ENCODE measurements around the gene SPRYD7.
"Not testable (repeated sequence)": the region's sequence is repeated elsewhere in the genome, so short reads cannot be mapped to it uniquely, and the experiment has no call there.

Gene SPRYD7

DNA sequence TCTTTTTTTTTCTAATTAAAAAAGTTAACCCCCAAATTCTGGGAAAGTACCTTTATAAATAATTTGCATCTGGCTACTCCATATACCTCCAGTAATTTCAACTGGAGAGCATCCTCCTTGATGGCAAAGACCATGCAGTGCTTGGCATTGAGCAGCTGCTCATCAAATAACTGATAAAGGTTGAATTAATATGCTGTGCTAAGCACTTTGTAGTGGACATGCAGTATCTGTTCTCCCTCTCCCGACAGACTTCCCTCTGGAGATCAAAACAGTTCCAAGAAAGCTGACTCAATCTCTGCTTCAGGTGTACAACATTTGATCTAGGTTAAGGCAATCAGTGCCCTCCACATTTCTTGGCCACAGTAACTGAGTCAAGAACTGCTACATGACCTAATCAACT lies 3.3 kb downstream of the SPRYD7 start:
- DNase-seq (ENCODE audit: low read depth), result no peak

- no peak for DNase-seq (ENCODE audit: low read depth)
Observed at GRCh38 chr13:49932066-49932465, 4.1 kb downstream of the SPRYD7 start.

GRCh38 chr13:49927755-49928154 lies 8.4 kb downstream of the SPRYD7 start:
- peak; percentile 71 for DNase-seq (ENCODE audit: low read depth)

- DNase-seq (ENCODE audit: low read depth), result no peak
Observed at GRCh38 chr13:49925881-49926418, 10.2 kb downstream of the SPRYD7 start.

GRCh38 chr13:49922301-49922700 lies 13.8 kb downstream of the SPRYD7 start:
- DNase-seq (ENCODE audit: low read depth), result no peak

DNA sequence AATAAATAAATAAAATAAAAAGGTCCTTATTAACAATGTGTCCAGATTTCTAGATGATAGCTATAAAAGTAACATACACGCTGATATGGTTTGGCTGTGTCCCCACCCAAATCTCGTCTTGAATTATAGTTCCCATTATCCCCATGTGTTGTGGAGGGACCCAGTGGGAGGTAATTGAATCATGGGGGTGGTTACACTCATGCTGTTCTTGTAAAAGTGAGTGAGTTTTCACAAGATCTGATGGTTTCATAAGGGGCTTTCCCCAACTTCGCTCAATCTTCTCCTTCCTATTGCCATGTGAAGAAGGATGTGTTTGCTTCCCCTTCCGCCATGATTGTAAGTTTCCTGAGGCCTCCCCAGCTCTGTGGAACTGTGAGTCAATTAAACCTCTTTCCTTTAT lies 15.2 kb downstream of the SPRYD7 start:
- DNase-seq (ENCODE audit: low read depth), result not testable (repeated sequence)

- DNase-seq (ENCODE audit: low read depth), result not testable (repeated sequence)
Observed at GRCh38 chr13:49918106-49918505, 18.0 kb downstream of the SPRYD7 start.

GRCh38 chr13:49914947-49915346 lies 21.2 kb downstream of the SPRYD7 start:
- DNase-seq (ENCODE audit: low read depth), result no peak

- DNase-seq (ENCODE audit: low read depth), result no peak
Observed at GRCh38 chr13:49908637-49909036, 27.5 kb downstream of the SPRYD7 start.

GRCh38 chr13:49904729-49905456 lies 31.2 kb downstream of the SPRYD7 start:
- DNase-seq (ENCODE audit: low read depth), result no peak

GRCh38 chr13:49898792-49899191 lies 37.3 kb downstream of the SPRYD7 start:
- DNase-seq (ENCODE audit: low read depth), result no peak

DNA sequence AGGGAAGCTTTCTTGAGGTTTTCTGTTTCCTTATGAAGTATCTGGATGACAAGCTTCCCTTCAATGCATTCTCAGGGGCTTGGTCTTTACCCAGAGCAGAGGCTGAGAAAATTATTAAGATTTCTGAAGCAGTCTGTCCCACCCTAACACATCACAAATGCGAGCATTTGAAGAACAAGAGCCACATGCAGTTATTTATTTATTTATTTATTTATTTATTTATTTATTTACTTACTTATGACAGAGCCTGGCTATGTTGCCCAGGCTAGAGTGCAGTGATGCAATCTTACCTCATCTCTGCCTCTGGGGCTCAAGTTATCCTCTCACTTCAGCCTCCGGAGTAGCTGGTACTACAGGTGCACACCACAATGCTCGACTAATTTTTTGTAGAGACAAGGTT lies 38.4 kb downstream of the SPRYD7 start:
- no peak for DNase-seq (ENCODE audit: low read depth)

DNA sequence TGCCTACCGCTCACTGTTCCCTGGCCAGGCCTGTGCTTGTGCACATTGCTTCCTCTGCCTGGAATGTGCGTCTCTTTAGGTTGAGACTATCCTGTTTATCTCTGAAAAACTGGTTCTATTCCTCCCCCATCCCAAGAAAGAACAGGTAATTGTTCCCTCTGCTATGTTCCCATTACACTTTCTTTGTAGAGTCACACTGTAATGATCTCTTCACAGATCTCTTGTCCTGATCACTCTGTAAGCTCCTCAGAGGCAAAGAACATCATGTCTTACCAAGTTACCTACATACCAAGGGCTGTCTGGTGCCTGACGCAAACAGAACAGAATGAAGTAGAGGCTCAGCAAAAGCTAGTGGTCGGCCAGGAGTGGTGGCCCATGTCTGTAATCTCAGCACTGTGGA lies 40.3 kb downstream of the SPRYD7 start:
- DNase-seq (ENCODE audit: low read depth), result no peak

GRCh38 chr13:49893591-49893990 lies 42.5 kb downstream of the SPRYD7 start:
- DNase-seq (ENCODE audit: low read depth), result no peak

DNA sequence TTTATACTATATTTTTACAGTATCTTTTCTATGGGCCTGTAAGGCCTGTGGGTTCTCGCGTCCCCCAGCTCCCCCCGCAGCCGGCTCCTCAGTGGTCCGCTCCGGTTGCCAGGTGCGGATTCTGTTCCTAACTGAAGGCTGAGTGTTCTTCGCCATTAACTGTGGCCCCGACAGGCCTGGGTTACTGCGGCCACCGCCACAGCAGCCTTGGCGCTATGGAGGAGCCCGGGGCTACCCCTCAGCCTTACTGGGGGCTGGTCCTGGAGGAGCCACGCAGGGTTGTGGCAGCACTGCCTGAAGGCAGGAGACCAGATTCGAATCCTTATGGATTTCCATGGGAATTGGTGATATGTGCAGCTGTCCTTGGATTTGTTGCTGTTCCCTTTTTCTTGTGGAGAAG lies 45.8 kb downstream of the SPRYD7 start:
- DNase-seq (ENCODE audit: low read depth), result no peak

DNA sequence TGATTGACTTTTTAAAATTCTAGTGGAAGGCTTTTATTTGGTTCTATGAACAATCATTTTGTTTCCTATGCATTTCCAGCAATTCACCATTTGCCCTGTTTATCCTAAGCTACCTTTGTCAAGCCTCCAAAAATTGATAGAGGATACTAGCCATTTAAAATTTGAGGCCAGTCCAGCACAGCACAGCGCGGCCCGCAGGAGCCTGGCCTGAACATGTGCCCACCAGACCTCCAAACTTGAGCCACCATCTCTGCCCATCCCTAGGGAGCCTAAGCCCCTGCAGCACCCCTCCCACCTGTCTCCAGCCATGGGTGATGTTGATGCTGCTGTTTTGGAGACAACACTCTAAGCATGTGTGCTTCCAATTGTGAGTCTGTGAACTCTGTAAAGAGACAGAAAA lies 57.5 kb downstream of the SPRYD7 start:
- DNase-seq (ENCODE audit: low read depth), result no peak

DNA sequence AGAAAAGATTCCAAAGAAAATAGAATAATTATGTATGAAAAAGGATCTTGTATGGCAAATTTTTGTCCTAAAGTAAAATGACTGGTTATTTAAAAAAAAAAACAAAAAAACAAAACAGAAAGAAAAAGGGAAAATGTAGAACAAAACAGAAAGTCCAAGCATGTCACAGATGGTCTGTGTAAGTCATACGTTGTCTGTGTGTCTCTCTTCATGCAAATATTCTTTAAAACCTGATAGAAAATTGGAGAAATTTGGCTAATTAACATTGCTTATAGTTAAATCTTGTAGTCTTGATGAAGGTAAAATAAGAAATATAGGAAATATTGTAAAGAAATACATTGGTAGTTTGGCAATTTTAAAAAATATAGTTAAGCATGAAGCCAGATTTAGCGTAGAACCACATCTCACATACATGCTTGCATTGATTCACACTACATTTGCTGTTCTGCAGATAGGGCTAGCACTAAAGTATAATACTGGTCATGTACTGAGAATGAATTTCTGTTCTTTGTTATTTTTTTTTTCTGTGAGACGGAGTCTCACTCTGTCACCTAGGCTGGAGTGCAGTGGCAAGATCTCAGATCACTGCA lies 58.4 kb downstream of the SPRYD7 start:
- DNase-seq (ENCODE audit: low read depth), result no peak

- DNase-seq (ENCODE audit: low read depth), result no peak
Observed at GRCh38 chr13:49874430-49874829, 61.7 kb downstream of the SPRYD7 start.

GRCh38 chr13:49869519-49869918 lies 66.6 kb downstream of the SPRYD7 start:
- DNase-seq (ENCODE audit: low read depth), result peak; percentile 10

GRCh38 chr13:49867834-49868233 lies 68.3 kb downstream of the SPRYD7 start:
- no peak for DNase-seq (ENCODE audit: low read depth)

- no peak for DNase-seq (ENCODE audit: low read depth)
Observed at GRCh38 chr13:49865218-49865617, 70.9 kb downstream of the SPRYD7 start.

DNA sequence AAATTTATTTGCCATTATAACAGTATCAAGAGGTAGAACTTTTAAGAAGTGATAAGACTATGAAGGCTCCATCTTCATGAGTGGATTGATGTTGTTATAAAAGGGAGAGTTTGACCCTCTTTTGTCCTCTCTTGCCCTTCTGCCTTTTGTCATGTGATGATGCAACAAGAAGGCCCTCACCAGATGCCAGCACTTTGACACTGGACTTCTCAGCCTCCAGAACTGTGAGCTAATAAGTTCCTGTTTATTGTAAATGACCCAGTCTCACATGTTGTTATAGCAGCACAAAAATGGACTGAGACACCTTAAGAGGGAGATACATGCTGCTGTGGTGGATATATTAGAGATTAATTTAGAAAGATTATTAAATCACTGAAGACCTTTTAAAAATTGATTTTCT lies 71.6 kb downstream of the SPRYD7 start:
- no peak for DNase-seq (ENCODE audit: low read depth)

All from fibroblast of gingiva (primary cell).